ENCODE results near the gene IFTAP.

Gene IFTAP

GRCh38 chr11:36600180-36600579 lies 5.9 kb downstream of the IFTAP start:
- DNase-seq: no peak

- DNase-seq: no peak
Measured at GRCh38 chr11:36601155-36601554, 6.9 kb downstream of the IFTAP start.

GRCh38 chr11:36602135-36602534 lies 7.8 kb downstream of the IFTAP start:
- no peak for DNase-seq

- DNase-seq: no peak
Measured at GRCh38 chr11:36605221-36606216, 11.2 kb downstream of the IFTAP start.

GRCh38 chr11:36608491-36609199 lies 14.3 kb downstream of the IFTAP start:
- no peak for DNase-seq

GRCh38 chr11:36609383-36609782 lies 15.1 kb downstream of the IFTAP start:
- DNase-seq: no peak

GRCh38 chr11:36615826-36616225 lies 21.5 kb downstream of the IFTAP start:
- DNase-seq: no peak

- DNase-seq: no peak
Measured at GRCh38 chr11:36617543-36618362, 23.5 kb downstream of the IFTAP start.

GRCh38 chr11:36618363-36619047 lies 24.2 kb downstream of the IFTAP start:
- DNase-seq: no peak

GRCh38 chr11:36619502-36619901 lies 25.2 kb downstream of the IFTAP start:
- no peak for DNase-seq

- no peak for DNase-seq
Measured at GRCh38 chr11:36620246-36620645, 25.9 kb downstream of the IFTAP start.

- no peak for DNase-seq
Measured at GRCh38 chr11:36622431-36623136, 28.3 kb downstream of the IFTAP start.

- DNase-seq: no peak
Measured at GRCh38 chr11:36623494-36623893, 29.2 kb downstream of the IFTAP start.

- no peak for DNase-seq
Measured at GRCh38 chr11:36627006-36627405, 32.7 kb downstream of the IFTAP start.

GRCh38 chr11:36627471-36627870 lies 33.2 kb downstream of the IFTAP start:
- DNase-seq: no peak

GRCh38 chr11:36628141-36628540 lies 33.8 kb downstream of the IFTAP start:
- no peak for DNase-seq

GRCh38 chr11:36628765-36629244 lies 34.5 kb downstream of the IFTAP start:
- DNase-seq: no peak

- no peak for DNase-seq
Measured at GRCh38 chr11:36631774-36632173, 37.5 kb downstream of the IFTAP start.

GRCh38 chr11:36635066-36635862 lies 41.0 kb downstream of the IFTAP start:
- no peak for DNase-seq

- no peak for DNase-seq
Measured at GRCh38 chr11:36638556-36638955, 44.3 kb downstream of the IFTAP start.

Data from activated CD4-positive, alpha-beta T cell treated with anti-CD3 and anti-CD28 coated beads for 4 hours (primary cell).